ENCODE measurements around the gene LIMK1.
A peak's percentile ranks its signal among the peaks of the same experiment; 100 is the strongest.

Gene LIMK1

GRCh38 chr7:74083117-74083876, at the start of gene LIMK1:
LIMK1 (plus strand) TSS chr7:74083804; CDS start chr7:74083991, 187 bp downstream.
- H3K27me3 ChIP-seq (replicated peaks; ENCODE audit: control insufficient read depth, insufficient read depth, low read length), result no peaks in the 10 kb centered on the region
- H3K4me3 ChIP-seq (replicated peaks; ENCODE audit: low read depth, low read length), result peak within 1 kb of the TSS; percentile 81
- H3K36me3 ChIP-seq (ENCODE audit: control insufficient read depth, insufficient read depth, low read length), result no peaks in the 10 kb centered on the region; the same call in 1 of the 2 replicates
- peak; percentile 86 for DNase-seq (ENCODE audit: extremely low read depth, insufficient read length)
- no peak for TF ChIP-seq CTCF (IDR thresholded peaks at IDR 0.05; ENCODE audit: insufficient read depth, low read length, poor library complexity, severe bottlenecking)

- no peak for DNase-seq (ENCODE audit: extremely low read depth, insufficient read length)
- H3K27me3 ChIP-seq (replicated peaks; ENCODE audit: control insufficient read depth, insufficient read depth, low read length), result no peaks in the 10 kb centered on the region; the same call in 1 of the 2 replicates
- TF ChIP-seq CTCF (IDR thresholded peaks at IDR 0.05; ENCODE audit: insufficient read depth, low read length, poor library complexity, severe bottlenecking), result no peak
- no peaks in the 10 kb centered on the region for H3K36me3 ChIP-seq (ENCODE audit: control insufficient read depth, insufficient read depth, low read length)
- no peak overlapping the region for H3K4me3 ChIP-seq (replicated peaks; ENCODE audit: low read depth, low read length)
Measured at GRCh38 chr7:74037609-74038008, 46.0 kb upstream of the LIMK1 start.

- Histone ChIP-seq H3K4me3 (replicated peaks; ENCODE audit: low read depth, low read length) (no peak overlapping the region), H3K36me3 (ENCODE audit: control insufficient read depth, insufficient read depth, low read length) (no peaks in the 10 kb centered on the region), H3K27me3 (replicated peaks; ENCODE audit: control insufficient read depth, insufficient read depth, low read length) (no peaks in the 10 kb centered on the region; the same call in 1 of the 2 replicates)
- TF ChIP-seq CTCF (IDR thresholded peaks at IDR 0.05; ENCODE audit: insufficient read depth, low read length, poor library complexity, severe bottlenecking), result no peak
- DNase-seq (ENCODE audit: extremely low read depth, insufficient read length), result no peak
Measured at GRCh38 chr7:74038194-74038961, 45.2 kb upstream of the LIMK1 start.

GRCh38 chr7:74039337-74039736, 44.3 kb upstream of the LIMK1 start:
- Histone ChIP-seq H3K4me3 (replicated peaks; ENCODE audit: low read depth, low read length) (no peak overlapping the region), H3K27me3 (replicated peaks; ENCODE audit: control insufficient read depth, insufficient read depth, low read length) (no peaks in the 10 kb centered on the region; the same call in 1 of the 2 replicates), H3K36me3 (ENCODE audit: control insufficient read depth, insufficient read depth, low read length) (no peaks in the 10 kb centered on the region)
- no peak for DNase-seq (ENCODE audit: extremely low read depth, insufficient read length)
- no peak for TF ChIP-seq CTCF (IDR thresholded peaks at IDR 0.05; ENCODE audit: insufficient read depth, low read length, poor library complexity, severe bottlenecking)

GRCh38 chr7:74040101-74040790, 43.4 kb upstream of the LIMK1 start:
- DNase-seq (ENCODE audit: extremely low read depth, insufficient read length), result no peak
- Histone ChIP-seq H3K27me3 (replicated peaks; ENCODE audit: control insufficient read depth, insufficient read depth, low read length) (no peaks in the 10 kb centered on the region; the same call in 1 of the 2 replicates), H3K36me3 (ENCODE audit: control insufficient read depth, insufficient read depth, low read length) (no peaks in the 10 kb centered on the region), H3K4me3 (replicated peaks; ENCODE audit: low read depth, low read length) (no peak overlapping the region)
- TF ChIP-seq CTCF (IDR thresholded peaks at IDR 0.05; ENCODE audit: insufficient read depth, low read length, poor library complexity, severe bottlenecking), result no peak
